Endothelial cell of umbilical vein (primary cell): ENCODE data around the gene ITGB3BP. TPM values are rescaled to one million over a fixed set of nuclear protein-coding genes. Genes with fewer than 3 reads are reported as not detected.
"Not testable (repeated sequence)": the region's sequence is repeated elsewhere in the genome, so short reads cannot be mapped to it uniquely, and the experiment has no call there.

Experiments
- BruUV-seq: library from RNA; stranded (reverse); fragments of 400-500 nt; replicated peaks from 2 replicates; lab custom pipeline; 2021; lab: Mats Ljungman, UMichigan
- CTCF ChIA-PET: fragments of 300-600, 350-600 bp; sonication (Branson Sonifier 250); formaldehyde crosslinking; loops from one replicate; lab custom pipeline; 2021; ENCODE audit warnings: antibody characterized with exemption, inconsistent platforms; lab: Charles Lee
- POLR2A ChIA-PET: fragments of 300-600, 350-600 bp; sonication (Branson Sonifier 250); formaldehyde crosslinking; loops from one replicate; lab custom pipeline; 2021; ENCODE audit warnings: antibody characterized with exemption, inconsistent platforms; lab: Charles Lee
- DNase-seq: peaks from one replicate; pipeline ENCODE4 v3.0.0-alpha.2; 2011; ENCODE audit warnings: low read depth, low spot score
- FAIRE-seq: peaks from 2 replicates; lab custom pipeline; 2011; peaks lifted over from hg19 to GRCh38; lab: Jason Lieb, UNC
- H2AFZ ChIP-seq: 2 replicates; pipeline ENCODE4 v1.6.0; 2012; ENCODE audit warnings: low read depth, low read length, control low read depth, inconsistent platforms
- H3K27ac ChIP-seq: 2 replicates; pipeline ENCODE4 v1.5.1; 2011; ENCODE audit warnings: low read depth, mild to moderate bottlenecking, control low read depth, low read length, moderate library complexity; ENCODE audit not compliant: insufficient read depth
- H3K27me3 ChIP-seq, 2 experiments: 2 replicates each; pipeline versions ENCODE4 v1.6.0 to v1.6.1; 2011; ENCODE audit warnings: low read length in 2 of 2, mixed read lengths in 1 of 2; ENCODE audit not compliant: control insufficient read depth in 2 of 2, insufficient read depth in 2 of 2
- H3K36me3 ChIP-seq, 2 experiments: 2 replicates in 1 of 2; 3 replicates in 1 of 2; pipeline ENCODE4 v1.5.1; 2011; ENCODE audit warnings: low read length in 2 of 2, mild to moderate bottlenecking in 1 of 2, moderate library complexity in 1 of 2; ENCODE audit not compliant: control insufficient read depth in 2 of 2, insufficient read depth in 2 of 2; ENCODE audit errors: extremely low read depth in 1 of 2
- H3K4me1 ChIP-seq: 3 replicates; pipeline ENCODE4 v1.5.1; 2011; ENCODE audit warnings: mild to moderate bottlenecking, low read length; ENCODE audit not compliant: control insufficient read depth, insufficient read depth; ENCODE audit errors: extremely low read depth
- H3K4me2 ChIP-seq: 2 replicates; pipeline ENCODE4 v1.6.1; 2011; ENCODE audit warnings: low read length, control low read depth, mixed read lengths; ENCODE audit not compliant: insufficient read depth
- H3K4me3 ChIP-seq, 3 experiments: fragments of 200-600 bp in 1 of 3; sonication (generic), shearing (Covaris generic) in 1 of 3; replicated peaks in 1 of 3; 2 replicates each; pipeline ENCODE4 v1.5.1; 2011 to 2016; ENCODE audit warnings: control low read depth in 3 of 3, low read length in 3 of 3, mild to moderate bottlenecking in 2 of 3, inconsistent platforms in 1 of 3, low read depth in 1 of 3, moderate library complexity in 1 of 3; ENCODE audit not compliant: insufficient read depth in 1 of 3
- H3K79me2 ChIP-seq: 2 replicates; pipeline ENCODE4 v1.6.0; 2012; ENCODE audit warnings: low read length, inconsistent platforms; ENCODE audit not compliant: control insufficient read depth, insufficient read depth
- H3K9ac ChIP-seq: replicated peaks from 2 replicates; pipeline ENCODE3; 2011; ENCODE audit warnings: low read length, control low read depth; ENCODE audit not compliant: insufficient read depth; ENCODE audit errors: extremely low read depth
- H3K9me1 ChIP-seq: replicated peaks from 3 replicates; pipeline ENCODE4 v1.6.0; 2011; ENCODE audit warnings: mild to moderate bottlenecking, low read length; ENCODE audit not compliant: control insufficient read depth, insufficient read depth; ENCODE audit errors: extremely low read depth
- H3K9me3 ChIP-seq: replicated peaks from 2 replicates; pipeline ENCODE4 v1.5.1; 2012; ENCODE audit warnings: low read length, inconsistent platforms; ENCODE audit not compliant: control insufficient read depth, insufficient read depth
- H4K20me1 ChIP-seq: replicated peaks from 2 replicates; pipeline ENCODE3; 2011; ENCODE audit warnings: mild to moderate bottlenecking, low read length; ENCODE audit not compliant: control insufficient read depth, insufficient read depth; ENCODE audit errors: extremely low read depth
- EZH2 ChIP-seq: IDR thresholded peaks from 2 replicates; pipeline ENCODE4 v1.6.1; 2012; ENCODE audit warnings: borderline replicate concordance, low read depth, mild to moderate bottlenecking, moderate library complexity, low read length, inconsistent platforms; ENCODE audit not compliant: severe bottlenecking
- FOS ChIP-seq: IDR thresholded peaks from 2 replicates; pipeline ENCODE4 v1.6.1; 2011; ENCODE audit warnings: mild to moderate bottlenecking, low read length, moderate library complexity, borderline replicate concordance; ENCODE audit not compliant: insufficient read depth
- GATA2 ChIP-seq: IDR thresholded peaks from 2 replicates; pipeline ENCODE4 v1.7.0; 2011; ENCODE audit warnings: low read depth, mild to moderate bottlenecking, moderate library complexity, mixed read lengths, low read length; ENCODE audit not compliant: insufficient read length, insufficient read depth
- JUN ChIP-seq: IDR thresholded peaks from 2 replicates; pipeline ENCODE4 v1.6.1; 2011; ENCODE audit warnings: borderline replicate concordance, low read depth; ENCODE audit not compliant: insufficient read length, insufficient read depth
- MYC ChIP-seq: IDR thresholded peaks from one replicate; pipeline ENCODE4 v1.6.1; 2011; ENCODE audit warnings: mild to moderate bottlenecking, low read depth, low read length
- POLR2A ChIP-seq: IDR thresholded peaks from 2 replicates; pipeline ENCODE4 v1.6.1; 2012; ENCODE audit warnings: low read depth, mild to moderate bottlenecking, control low read depth, low read length
- POLR2AphosphoS5 ChIP-seq: IDR thresholded peaks from 2 replicates; pipeline ENCODE4 v1.6.1; 2012; ENCODE audit warnings: low read depth, mild to moderate bottlenecking, control low read depth, low read length, moderate library complexity; ENCODE audit not compliant: insufficient read depth
- dilution Hi-C: fragments of 300-500 bp; cut with MboI; formaldehyde crosslinking; loops from one replicate; pipeline ENCODE4 v1.15.0; 2019; ENCODE audit warnings: low sequenced_read_pairs; ENCODE audit not compliant: extremely low pct_ligation_motif_present
- intact Hi-C: fragments of 100-400 bp; cut with micrococcal nuclease; formaldehyde crosslinking; loops from one replicate; pipeline ENCODE4 v1.10.0; 2022
- polyA plus RNA-seq, 4 experiments: library from polyadenylated mRNA; depleted of rRNA in 3 of 4; stranded (reverse) in 3 of 4; unstranded in 1 of 4; fragments of >200 nt; gene quantifications; 2 replicates each; pipeline versions ENCODE4 v1.2.1 to v1.2.3, GENCODE V29; 2011 to 2012; ENCODE audit warnings: missing spikeins in 1 of 4
- total RNA-seq: library from RNA; stranded (reverse); gene quantifications from 2 replicates; pipeline ENCODE4 v1.2.3, GENCODE V29; 2021
- TF ChIP-seq, protein P1 (sequence below), 2 donors: IDR thresholded peaks; 1 replicate in 1 of 2; 2 replicates in 1 of 2; pipeline ENCODE4 v1.5.1; 2011; ENCODE audit warnings: low read length in 2 of 2, mild to moderate bottlenecking in 2 of 2, moderate library complexity in 2 of 2, control low read depth in 1 of 2, inconsistent platforms in 1 of 2, low read depth in 1 of 2; ENCODE audit not compliant: insufficient read depth in 1 of 2; ENCODE audit errors: extremely low read depth in 1 of 2
- TF ChIP-seq, protein P2 (sequence below): IDR thresholded peaks from 2 replicates; pipeline ENCODE4 v1.6.1; 2011; ENCODE audit not compliant: insufficient read depth, insufficient read length

Gene ITGB3BP
- total and polyA plus RNA-seq, 2 donors (not counting 3 experiments of a cell fraction or from before 2014, with no cell fraction given): 5.3 to 24.4 TPM

DNA sequence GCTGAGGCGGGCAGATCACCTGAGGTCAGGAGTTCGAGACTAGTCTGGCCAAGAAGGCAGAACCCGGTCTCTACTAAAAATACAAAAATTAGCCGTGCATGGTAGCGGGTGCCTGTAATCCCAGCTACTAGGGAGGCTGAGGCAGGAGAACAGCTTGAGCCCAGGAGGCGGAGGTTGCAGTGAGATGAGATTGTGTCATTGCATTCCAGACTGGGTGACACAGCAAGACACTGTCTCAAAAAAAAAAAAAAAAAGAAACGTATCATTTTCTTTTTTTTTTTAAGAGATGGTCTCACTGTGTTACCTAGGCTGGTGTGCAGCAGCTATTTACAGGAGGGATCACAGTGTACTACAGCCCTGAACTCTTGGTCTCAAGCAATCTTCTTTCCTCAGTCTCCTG, 47.3 kb downstream of the ITGB3BP start:
- H3K4me2 ChIP-seq: no peak overlapping the region
- TF ChIP-seq, protein P1, sequence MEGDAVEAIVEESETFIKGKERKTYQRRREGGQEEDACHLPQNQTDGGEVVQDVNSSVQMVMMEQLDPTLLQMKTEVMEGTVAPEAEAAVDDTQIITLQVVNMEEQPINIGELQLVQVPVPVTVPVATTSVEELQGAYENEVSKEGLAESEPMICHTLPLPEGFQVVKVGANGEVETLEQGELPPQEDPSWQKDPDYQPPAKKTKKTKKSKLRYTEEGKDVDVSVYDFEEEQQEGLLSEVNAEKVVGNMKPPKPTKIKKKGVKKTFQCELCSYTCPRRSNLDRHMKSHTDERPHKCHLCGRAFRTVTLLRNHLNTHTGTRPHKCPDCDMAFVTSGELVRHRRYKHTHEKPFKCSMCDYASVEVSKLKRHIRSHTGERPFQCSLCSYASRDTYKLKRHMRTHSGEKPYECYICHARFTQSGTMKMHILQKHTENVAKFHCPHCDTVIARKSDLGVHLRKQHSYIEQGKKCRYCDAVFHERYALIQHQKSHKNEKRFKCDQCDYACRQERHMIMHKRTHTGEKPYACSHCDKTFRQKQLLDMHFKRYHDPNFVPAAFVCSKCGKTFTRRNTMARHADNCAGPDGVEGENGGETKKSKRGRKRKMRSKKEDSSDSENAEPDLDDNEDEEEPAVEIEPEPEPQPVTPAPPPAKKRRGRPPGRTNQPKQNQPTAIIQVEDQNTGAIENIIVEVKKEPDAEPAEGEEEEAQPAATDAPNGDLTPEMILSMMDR (IDR thresholded peaks at IDR 0.05; ENCODE audit: extremely low read depth in 1 of 2, insufficient read depth in 1 of 2, low read depth in 1 of 2, low read length in 2 of 2): no peak
- no peak for TF ChIP-seq FOS
- TF ChIP-seq, protein P2, sequence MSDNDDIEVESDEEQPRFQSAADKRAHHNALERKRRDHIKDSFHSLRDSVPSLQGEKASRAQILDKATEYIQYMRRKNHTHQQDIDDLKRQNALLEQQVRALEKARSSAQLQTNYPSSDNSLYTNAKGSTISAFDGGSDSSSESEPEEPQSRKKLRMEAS: no peak
- no peak for TF ChIP-seq JUN
- TF ChIP-seq MYC: no peak
- no peak for TF ChIP-seq EZH2
- TF ChIP-seq POLR2A: no peak
- no peak for TF ChIP-seq POLR2AphosphoS5
- TF ChIP-seq GATA2: no peak
- no peaks in the 10 kb centered on the region for H4K20me1 ChIP-seq
- intact Hi-C loops (no loop called here), dilution Hi-C loops (no loop called here)
- no peaks in the 10 kb centered on the region for H3K79me2 ChIP-seq
- H3K9ac ChIP-seq: no peak overlapping the region
- no peaks in the 10 kb centered on the region for H3K4me1 ChIP-seq
- ChIA-PET CTCF (interaction anchor here (1.0 to 1.2 kb wide), 2 partner anchors 18 to 158 kb away, joined by 3 read pairs; no protein-coding TSS in a partner anchor), POLR2A (no interaction called here)
- FAIRE-seq: no peak
- no peaks in the 10 kb centered on the region for H3K36me3 ChIP-seq
- H3K9me3 ChIP-seq: no peaks in the 10 kb centered on the region
- H3K9me1 ChIP-seq: no peaks in the 10 kb centered on the region
- no peak for DNase-seq
- no peaks in the 10 kb centered on the region for H3K27me3 ChIP-seq
- BruUV-seq: no TSS peak
- H3K4me3 ChIP-seq: no peak overlapping the region
- H3K27ac ChIP-seq: no peak overlapping the region
- no peak overlapping the region for H2AFZ ChIP-seq

DNA sequence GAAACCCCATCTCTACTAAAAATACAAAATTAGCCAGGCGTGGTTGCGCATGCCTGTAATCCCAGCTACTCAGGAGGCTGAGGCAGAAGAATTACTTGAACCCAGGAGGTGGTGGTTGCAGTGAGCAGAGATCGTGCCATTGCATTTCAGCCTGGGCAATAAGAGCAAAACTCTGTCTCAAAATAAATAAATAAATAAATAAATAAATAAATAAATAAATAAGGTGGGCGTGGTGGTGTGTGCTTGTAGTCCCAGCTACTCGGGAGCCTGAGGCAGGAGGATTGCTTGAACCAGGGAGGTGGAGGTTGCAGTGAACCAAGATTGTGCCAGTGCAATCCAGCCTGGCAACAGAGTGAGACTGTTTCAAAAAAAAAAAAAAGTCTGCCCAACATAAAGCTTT, 54.3 kb downstream of the ITGB3BP start:
- H3K9me3 ChIP-seq, H3K4me1 ChIP-seq, POLR2A ChIA-PET, H4K20me1 ChIP-seq, H3K36me3 ChIP-seq, intact Hi-C loops, BruUV-seq, H3K9me1 ChIP-seq, H3K4me3 ChIP-seq, H3K27me3 ChIP-seq, H3K79me2 ChIP-seq, dilution Hi-C loops, DNase-seq, H2AFZ ChIP-seq, H3K27ac ChIP-seq, H3K4me2 ChIP-seq, FAIRE-seq, H3K9ac ChIP-seq: not testable (repeated sequence)
- CTCF ChIA-PET: interaction anchor here (0.9 kb wide), 1 partner anchor 69 kb away, joined by 3 read pairs; no protein-coding TSS in a partner anchor
